ENCODE data around the gene COG5.

- TF ChIP-seq, protein P1, sequence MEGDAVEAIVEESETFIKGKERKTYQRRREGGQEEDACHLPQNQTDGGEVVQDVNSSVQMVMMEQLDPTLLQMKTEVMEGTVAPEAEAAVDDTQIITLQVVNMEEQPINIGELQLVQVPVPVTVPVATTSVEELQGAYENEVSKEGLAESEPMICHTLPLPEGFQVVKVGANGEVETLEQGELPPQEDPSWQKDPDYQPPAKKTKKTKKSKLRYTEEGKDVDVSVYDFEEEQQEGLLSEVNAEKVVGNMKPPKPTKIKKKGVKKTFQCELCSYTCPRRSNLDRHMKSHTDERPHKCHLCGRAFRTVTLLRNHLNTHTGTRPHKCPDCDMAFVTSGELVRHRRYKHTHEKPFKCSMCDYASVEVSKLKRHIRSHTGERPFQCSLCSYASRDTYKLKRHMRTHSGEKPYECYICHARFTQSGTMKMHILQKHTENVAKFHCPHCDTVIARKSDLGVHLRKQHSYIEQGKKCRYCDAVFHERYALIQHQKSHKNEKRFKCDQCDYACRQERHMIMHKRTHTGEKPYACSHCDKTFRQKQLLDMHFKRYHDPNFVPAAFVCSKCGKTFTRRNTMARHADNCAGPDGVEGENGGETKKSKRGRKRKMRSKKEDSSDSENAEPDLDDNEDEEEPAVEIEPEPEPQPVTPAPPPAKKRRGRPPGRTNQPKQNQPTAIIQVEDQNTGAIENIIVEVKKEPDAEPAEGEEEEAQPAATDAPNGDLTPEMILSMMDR (IDR thresholded peaks at IDR 0.05): no peak
- TF ChIP-seq POLR2A (IDR thresholded peaks at IDR 0.05): no peak
These were observed 217.8 kb downstream of the COG5 start for GRCh38 chr7:107345898-107346297.

Data from right lobe of liver (tissue), 4 donors.